GF-D8 (cell line): ENCODE data around the gene TBC1D19.
"Not testable (repeated sequence)": the region's sequence is repeated elsewhere in the genome, so short reads cannot be mapped to it uniquely, and the experiment has no call there.

Experiments
- DNase-seq: peaks from one replicate; lab custom pipeline; 2025; lab: John Stamatoyannopoulos, UW

TBC1D19 gene

DNA sequence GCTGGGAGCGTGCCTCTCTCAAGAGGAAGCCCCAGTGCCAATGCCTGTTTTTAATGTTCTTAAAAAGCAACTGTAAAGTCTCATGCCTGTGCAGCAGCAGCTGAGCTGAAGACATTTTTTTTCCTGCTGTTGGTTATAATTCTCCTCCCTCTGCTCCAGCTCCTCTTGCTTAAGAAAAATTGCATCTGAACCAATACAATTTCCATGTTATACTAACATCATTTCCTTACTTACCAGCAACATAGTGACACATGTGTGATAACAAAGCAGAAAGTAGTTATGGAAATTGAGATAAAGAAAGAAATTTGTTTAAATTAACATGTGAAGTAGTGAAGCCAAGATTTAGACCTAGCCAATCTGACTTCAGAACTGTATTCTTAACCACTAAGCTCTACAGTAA, 101.4 kb downstream of the TBC1D19 start:
- DNase-seq = no peak

DNA sequence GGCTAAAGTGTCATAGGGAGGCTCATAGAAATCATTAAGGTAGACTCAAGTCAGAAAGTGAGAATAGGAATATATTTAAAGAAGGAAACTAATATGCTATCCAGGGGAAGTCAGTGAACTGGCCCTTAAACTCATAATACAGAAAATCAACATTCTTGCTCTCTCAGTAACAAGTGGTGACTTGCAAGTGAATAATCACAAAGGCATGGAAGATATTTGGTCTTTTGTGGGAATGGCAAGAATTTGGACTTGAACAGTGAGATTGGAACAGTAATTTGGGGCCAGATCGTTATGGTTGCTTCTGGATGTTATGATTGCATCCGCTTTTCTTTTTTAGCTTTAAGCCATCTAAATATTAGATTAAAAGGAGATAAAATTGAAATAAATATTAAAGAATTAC, 103.8 kb downstream of the TBC1D19 start:
- no peak for DNase-seq

DNA sequence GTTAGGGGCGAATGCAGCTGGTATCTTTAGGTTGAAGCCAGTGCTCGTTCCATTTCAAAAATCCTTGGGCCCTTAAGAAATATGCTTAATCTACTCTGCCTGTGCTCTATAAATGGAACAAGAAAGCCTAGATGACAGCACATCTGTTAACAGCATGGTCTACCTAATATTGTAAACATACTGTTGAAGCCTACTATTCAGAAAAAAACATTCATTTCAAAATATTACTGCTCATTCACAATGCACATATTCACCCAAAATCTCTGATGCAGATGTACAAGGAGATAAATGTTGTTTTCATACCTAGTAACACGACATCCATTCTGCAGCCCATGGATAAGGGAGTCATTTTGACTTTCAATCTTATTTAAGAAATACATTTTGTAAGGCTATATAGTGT, 106.6 kb downstream of the TBC1D19 start:
- no peak for DNase-seq

DNA sequence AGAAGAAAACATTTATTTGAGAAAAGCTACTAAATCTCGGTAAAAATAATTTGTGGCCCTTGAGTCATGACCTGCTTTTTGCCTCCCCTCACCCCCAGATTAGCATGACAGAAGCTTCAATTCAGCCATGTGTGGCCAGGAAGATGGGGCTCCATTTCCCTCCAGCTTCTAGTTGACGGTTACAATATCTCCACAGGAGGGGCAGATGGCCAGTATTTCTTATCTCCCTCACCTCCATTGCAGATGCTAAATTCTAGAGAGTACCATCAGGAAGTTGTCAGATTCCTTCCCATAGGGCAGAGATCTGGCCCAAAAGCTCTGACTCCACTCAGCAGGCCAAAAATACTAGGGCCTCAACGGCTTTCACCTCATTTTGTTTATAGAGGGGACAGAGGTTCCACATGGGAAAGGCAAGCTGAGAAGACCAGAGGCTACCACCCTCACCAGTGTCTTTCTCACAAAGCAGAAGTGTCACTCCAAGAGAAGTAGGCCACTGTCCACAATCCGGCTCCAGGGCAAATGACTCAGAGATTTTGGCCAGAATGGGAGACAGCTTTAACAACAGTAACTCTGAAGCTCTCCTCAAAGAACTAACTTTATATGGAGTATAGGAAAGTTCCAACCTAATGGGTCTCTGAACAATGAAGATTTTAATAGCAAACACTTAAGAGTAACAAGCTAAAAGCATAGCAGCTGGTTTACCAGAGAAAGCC, 108.3 kb downstream of the TBC1D19 start:
- no peak for DNase-seq

DNA sequence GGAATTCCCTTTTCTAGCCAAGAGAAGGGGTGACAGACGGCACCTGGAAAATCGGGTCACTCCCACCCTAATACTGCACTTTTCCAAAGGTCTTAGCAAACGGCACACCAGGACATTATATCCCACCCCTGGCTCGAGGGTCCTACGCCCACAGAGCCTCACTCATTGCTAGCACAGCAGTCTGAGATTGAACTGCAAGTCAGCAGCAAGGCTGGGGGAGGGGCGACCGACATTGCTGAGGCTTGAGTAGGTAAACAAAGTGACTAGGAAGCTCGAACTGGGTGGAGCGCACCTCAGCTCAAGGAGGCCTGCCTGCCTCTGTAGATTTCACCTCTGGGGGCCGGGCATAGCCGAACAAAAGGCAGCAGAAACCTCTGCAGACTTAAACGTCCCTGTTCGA, 110.2 kb downstream of the TBC1D19 start:
- DNase-seq = not testable (repeated sequence)

DNA sequence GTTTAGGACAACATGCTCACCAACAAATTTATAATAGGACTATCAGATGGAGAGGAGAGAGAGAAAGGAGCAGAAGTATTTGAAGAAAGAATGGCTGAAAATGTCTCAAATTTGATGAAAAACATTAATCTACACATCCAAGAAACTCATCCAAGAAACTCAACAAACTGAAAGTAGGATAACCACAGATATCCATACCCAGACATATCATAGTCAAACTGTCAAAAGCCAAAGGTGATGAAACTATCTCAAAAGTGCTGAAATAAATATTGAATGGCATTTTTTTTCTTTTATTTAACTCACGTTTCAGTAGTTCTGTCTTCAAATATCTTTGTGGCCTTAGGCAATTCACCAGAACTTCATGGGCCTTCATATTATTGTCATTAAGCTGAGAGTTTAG, 116.2 kb downstream of the TBC1D19 start:
- DNase-seq = no peak

DNA sequence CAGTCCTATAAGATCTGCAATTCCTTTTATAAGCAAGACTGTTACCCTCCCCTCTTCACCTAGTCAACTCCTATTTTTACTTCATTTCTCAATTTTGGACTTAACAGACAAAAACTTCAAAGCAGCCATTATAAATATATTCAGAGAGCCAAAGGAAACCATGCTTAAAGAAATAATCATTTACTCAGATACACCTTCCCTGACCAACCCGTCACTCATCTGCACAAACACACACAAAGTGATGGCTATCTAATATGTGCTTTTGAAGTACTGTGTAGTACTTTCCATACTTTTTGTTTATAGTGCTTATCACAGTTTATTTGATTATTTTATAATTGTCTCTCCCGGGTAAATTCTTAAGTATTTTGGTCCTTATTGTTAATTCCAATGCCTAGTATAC, 117.2 kb downstream of the TBC1D19 start:
- no peak for DNase-seq

DNA sequence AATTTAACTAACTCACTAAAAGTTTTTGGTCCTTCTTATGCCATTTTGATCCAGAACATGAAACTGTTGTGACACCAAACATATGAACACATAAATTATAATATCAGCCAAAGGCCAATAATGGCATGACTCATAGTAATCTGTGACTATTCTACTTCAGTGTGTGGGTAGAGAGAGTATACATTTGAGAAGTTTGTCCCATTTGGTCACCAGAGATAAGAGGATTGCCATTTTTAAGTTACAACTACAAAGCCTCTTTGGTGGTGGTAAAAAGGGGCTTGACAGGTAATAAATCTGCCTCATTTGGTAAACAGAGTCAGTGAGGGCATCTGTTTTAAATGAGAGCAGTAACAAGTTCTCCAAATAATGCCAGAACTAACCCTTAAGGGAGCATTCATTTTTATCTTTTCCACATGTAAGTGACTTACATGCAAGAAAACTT, 117.9 kb downstream of the TBC1D19 start:
- no peak for DNase-seq

DNA sequence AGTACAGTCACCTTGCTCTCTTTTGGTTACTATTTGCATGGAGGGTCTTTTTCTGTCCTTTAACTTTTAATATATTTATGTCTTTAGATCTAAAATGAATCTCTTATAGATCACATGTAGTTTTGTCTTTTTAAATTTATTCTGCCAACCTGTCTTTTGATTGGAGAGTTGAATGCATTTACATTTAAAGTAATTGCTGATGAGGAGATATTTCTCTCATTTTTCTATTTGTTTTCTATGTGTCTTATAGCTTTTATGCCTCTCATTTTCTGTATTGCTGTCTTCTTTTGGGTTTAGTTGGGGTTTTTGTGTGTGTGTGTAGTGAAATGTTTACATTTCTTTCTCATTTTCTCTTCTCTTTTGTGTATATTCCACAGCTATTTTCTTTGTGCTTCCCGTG, 123.5 kb downstream of the TBC1D19 start:
- no peak for DNase-seq

DNA sequence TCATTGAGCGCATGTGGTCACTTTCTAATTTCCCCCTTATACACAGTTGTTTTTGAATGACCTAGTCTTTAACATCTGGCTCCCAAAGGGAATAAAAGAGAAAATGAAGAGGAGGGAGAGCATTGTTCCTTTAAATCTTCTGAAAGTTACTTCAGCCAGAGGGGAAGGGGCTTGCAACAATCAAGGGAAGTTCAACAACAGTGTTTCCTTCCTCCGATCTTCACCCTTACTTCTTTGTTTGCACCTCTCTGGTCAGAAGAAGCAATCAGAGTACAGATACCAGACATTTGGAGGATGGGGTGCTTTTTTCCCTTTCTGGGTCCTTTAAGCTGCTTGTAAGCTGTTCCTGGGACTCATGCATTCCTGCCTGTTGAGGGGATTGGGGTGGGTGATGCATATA, 125.4 kb downstream of the TBC1D19 start:
- no peak for DNase-seq

DNA sequence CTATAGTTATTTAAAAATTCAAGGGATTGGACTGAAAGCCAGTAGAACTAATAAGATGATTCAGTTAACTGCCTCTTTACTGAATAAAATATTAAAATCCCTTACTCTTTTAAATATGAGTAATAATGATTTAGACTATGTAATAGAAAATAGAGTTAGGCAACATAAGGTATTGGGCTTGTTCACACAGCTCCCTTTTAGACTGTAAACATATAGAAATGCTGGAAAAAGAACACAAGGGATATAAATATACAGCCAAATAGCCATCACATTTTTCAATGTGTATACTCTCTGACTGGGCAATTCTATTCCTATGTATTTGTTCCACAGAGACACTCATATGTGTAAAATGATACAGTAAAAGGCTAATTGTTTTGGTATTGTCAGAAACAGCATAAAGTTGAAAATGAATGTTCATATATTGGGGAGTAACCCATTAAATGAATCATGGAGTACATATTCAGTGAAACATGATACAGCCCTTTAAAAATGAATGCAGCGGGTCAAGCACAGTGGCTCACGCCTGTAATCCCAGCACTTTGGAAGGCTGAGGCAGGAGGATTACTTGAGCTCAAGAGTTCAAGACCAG, 129.8 kb downstream of the TBC1D19 start:
- DNase-seq = no peak

DNA sequence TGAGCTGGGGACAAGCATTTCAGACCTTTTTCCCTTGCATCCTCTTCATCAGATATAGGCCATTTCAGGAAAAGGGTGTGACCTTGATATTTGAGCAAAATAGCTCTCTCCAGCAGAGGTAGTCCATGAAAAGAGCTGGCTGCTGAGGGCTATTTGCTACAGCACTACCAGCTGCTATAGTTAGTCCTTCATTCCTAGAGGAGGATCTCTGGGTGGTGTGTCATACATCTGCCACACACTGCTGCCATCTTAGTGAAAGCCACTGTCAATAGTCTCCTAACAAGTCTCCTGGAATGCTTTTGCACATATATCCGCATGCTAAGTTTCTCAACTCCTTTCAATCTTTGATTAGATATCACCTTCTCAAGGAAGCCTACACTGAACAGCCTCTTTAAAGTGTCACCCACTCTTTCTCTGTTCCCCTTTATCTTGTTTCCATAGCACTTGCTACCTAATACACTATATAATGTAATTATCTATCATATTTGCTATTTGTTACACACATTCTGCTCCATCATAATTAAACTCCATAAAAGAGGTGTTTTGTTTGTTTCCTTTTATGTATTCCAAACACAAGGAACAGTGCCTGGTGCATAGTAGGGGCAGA, 131.9 kb downstream of the TBC1D19 start:
- no peak for DNase-seq

DNA sequence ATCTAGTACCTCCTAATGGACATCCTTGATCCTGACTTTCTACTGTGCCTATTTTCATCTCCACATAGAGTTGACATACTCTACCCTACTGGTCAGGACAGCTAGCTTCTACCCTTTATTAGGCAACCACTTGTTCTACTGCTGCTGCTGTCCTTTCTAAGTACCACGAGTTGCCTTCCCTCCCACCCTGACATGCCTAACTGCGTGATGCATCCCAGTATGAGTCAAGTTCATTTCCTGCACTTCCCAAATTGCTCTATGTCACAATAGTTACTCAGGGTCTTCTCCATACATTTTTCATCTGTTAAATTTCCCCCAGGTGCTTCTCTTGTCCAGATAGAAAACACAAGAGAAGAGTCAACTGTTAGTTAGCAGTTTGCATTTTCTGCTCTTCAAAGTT, 133.4 kb downstream of the TBC1D19 start:
- DNase-seq = no peak

DNA sequence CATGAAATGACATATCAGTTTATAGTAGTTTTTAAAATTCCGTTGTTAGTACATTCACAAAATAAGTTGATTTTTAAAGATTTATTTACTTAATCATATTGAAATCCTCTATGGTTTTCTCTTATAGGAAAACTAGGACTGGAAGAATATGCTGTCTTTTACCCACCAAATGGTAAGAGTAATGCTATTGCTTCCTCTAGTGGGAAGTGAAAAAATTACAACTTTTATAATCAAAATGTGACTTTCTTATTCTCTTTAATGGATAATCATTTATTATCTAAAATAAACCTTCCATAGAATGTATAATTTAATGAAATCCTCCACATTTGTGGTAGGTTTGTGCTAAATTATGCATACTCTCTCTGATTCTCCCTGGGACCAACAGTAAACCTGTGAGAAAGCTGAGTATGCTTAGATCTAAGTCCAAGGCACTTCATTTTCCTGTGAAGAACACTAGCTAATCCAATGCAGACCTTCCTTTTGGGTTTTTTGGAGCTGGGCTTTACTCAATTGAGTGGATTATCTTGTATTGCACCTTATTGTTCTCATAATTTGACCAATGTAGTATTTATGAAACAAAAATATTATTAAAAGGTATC, 136.2 kb downstream of the TBC1D19 start:
- DNase-seq = no peak

DNA sequence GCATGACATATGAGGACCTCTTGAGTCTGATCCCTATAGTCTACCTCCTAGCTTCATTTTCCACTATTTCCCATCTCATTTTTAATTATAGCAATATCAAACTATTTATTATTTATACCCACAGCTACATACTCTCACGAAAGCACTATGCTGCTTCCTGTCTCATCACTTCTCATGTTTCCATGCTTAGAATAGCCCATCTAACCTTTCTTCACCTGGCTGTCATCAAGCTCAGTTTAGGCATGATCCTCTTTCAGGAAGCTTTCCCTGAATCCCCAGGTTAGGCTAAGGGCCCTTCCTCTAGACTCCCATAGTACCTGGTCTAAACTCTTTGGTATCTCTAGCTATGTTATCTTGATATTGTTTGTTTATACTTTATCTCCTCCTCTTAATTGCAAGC, 137.8 kb downstream of the TBC1D19 start:
- no peak for DNase-seq

DNA sequence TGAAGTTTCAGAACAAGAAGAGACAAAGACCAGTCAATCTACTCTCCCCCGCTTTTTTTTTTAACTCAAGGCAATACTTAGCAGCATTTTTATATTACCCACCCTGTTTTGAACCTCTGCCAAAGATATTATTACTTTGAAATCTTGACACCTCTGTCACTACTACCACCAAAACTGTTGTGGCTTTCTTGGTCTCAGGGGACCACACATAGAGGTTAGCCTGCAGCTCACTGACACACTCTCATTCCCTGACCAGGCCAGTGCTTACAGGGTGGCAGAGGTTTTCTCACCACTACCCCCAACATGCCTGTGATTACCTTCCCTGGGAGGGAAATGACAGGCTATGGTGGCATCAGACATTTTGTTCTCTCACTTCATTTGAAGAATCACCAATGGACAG, 139.3 kb downstream of the TBC1D19 start:
- no peak for DNase-seq

DNA sequence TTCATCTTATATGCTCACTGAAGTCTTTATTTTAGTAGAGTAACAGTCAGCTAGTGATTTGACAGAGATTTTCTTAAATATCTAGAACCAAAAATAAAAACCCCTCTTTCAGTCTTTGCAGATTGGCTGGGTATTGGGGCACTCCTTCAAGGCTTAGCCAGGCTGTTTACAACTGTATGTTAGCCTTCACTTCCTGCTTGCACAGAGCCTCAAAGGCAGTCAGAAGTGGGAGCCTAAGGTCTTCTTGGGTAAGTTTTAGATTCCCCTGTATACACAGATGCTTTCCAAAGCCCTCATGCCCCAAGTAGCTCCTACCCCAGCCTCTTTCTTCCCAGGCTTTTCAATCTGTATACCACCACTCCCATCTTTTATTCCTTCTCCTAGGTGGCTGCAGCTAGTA, 140.7 kb downstream of the TBC1D19 start:
- DNase-seq = no peak

DNA sequence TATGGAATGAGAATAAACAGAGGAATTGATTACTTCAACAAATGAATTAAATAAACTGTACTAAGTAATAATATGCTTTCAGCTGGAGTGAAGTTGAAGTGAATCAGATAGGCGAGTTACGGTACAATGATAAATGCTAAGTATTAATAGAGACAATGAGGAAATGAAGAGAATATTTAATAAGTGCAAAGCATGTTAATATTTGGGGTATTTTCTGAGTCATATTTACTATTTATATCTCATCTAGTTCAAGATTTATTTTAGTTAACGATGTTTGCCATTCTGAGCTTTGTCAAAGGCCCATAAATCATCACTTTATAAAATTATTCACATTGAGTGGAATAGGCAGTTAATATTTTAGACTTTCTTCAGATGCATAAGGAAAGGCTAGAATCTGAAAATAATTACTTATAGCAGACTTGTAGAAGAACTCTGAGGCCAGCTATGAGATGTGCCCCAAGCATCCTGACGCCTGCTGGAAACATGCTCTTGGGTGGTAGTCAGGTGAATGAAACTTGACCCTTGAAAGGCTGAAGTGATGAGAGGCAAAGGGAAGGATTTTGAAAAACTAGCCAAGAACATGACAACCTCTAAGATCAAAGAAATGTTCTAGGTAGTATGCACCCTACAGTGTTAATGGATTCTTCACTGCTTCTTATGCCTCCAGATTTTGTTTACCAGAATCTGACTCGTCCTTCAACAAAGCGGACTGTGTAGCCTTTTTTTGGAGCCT, 142.9 kb downstream of the TBC1D19 start:
- DNase-seq = no peak

DNA sequence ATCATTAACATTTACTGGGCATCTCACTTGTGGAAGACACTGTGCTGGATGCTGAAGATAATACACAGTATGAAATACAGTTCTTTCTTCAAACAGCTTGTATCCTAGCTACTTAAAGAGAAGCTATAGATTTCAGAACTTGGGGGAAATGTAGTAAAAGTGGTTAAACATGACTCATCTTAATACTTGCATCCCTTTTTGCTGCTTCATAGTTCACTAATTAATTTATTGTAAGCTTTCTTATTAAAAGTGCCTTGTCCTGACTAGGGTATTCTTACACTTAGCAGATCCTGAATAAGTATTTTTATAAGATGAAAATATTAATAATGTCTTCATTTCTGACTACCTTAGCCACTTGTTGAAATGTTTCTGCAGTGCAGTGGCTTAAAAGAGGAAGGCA, 144.0 kb downstream of the TBC1D19 start:
- no peak for DNase-seq

DNA sequence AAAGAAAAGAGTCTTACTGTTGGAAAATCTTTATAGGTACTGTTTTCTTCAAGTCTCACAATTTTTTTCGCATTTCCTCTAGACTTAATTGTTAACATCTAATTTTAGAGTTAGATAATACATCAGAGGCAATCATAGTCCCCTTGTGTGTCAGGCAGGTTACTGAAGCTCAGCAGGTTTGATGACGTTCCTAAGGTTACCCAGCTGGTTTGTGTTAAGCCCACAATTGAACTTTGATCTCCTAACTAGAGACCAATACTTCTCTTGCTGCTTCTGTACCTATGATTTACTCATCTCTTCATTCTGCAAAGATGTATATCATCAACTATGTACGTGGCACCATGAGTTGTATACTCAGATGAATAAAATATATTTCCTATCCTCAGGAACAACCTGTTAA, 145.1 kb downstream of the TBC1D19 start:
- DNase-seq = no peak

DNA sequence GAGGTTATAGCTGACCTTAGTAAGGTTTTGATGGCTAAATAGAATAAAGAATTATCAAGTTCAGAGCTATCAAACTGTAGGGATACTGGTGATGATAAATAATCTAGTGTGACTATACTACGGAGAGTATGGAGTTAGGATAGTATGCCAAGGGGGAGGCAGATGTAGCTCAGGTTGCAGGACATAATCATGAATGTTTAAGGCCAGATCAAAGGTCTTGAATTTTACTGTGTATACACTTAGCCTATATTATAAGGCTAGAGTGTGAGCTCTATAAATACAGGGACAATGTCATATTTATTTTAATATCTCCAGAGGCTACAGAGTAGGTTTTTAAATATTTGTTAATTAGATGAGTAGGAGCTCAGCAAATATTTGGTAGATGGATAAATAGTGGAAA, 145.7 kb downstream of the TBC1D19 start:
- no peak for DNase-seq

DNA sequence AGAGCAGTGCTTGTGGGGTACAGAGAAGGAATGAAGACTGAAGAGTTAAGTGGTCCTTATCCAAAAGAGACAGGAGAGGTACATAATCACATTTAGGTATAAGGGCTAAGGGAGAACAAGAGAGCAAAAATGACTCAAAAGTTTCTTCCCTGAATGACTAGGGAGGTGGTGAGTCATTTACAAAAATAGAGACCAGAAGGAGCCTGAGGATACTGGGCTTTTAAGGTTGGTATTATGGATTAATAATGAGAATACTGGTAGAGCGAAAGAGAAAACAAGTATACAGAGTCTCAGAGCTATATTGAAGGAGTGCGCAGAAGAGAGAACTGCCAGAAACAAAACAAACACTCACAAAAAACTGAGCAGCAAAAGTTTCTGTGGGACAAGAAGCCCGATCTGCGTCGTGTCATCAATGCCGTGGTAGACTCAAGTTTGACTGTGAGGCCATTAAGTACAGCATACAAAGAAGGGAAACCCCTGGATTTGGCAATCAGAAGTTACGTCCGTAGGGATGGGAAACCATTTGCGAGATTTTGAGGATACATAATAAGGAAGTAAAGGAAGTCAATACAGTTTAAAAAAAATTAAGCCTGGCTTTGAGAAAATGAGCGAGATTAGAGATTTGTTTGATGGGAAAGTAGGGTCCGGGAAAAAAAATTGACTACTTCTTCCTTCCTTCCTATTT, 147.6 kb downstream of the TBC1D19 start:
- no peak for DNase-seq
